HUES64 (cell line): ENCODE data around the gene ARID3A.

ENCODE experiments used
- H3K27ac ChIP-seq: 2 replicates; pipeline ENCODE4 v1.7.0; 2013; ENCODE audit warnings: low read depth, low read length, inconsistent platforms
- H3K27me3 ChIP-seq: 2 replicates; pipeline ENCODE4 v1.6.1; 2013; ENCODE audit warnings: mild to moderate bottlenecking, low read length; ENCODE audit not compliant: insufficient read depth
- H3K36me3 ChIP-seq: 2 replicates; pipeline ENCODE4 v1.6.1; 2013; ENCODE audit warnings: mild to moderate bottlenecking, low read length; ENCODE audit not compliant: insufficient read depth
- H3K4me1 ChIP-seq: 2 replicates; pipeline ENCODE4 v1.6.1; 2013; ENCODE audit warnings: mild to moderate bottlenecking, low read length, moderate library complexity; ENCODE audit not compliant: insufficient read depth
- H3K4me3 ChIP-seq: 2 replicates; pipeline ENCODE4 v1.5.1; 2013; ENCODE audit warnings: mild to moderate bottlenecking, low read length, moderate library complexity
- H3K9ac ChIP-seq: 2 replicates; pipeline ENCODE4 v1.6.1; 2013; ENCODE audit warnings: mild to moderate bottlenecking, low read depth, low read length
- H3K9me3 ChIP-seq: 2 replicates; pipeline ENCODE4 v1.6.1; 2013; ENCODE audit warnings: low read depth, low read length; ENCODE audit not compliant: insufficient read depth
- WGBS: fragments of 150-250, 120-280 bp; methylation state at CpG from one replicate; pipeline ENCODE4 v1.1.7; 2013; ENCODE audit warnings: missing lambda C conversion rate; 5-methylcytosine and 5-hydroxymethylcytosine counted together

ARID3A gene

GRCh38 chr19:934865-935479 lies 9.1 kb downstream of the ARID3A start:
- Histone ChIP-seq H3K9ac (no peak overlapping the region), H3K36me3 (peaks cover 42% of the 10 kb centered on the region), H3K27ac (no peak overlapping the region), H3K4me3 (no peak overlapping the region), H3K9me3 (no peaks in the 10 kb centered on the region), H3K27me3 (no peaks in the 10 kb centered on the region), H3K4me1 (no peaks in the 10 kb centered on the region; the same call in 1 of the 2 replicates)
- WGBS: 94% methylated on average over 31 of the region's 31 CpGs

GRCh38 chr19:936175-936546 lies 10.3 kb downstream of the ARID3A start:
- Histone ChIP-seq H3K36me3 (peaks cover 37% of the 10 kb centered on the region), H3K9me3 (no peaks in the 10 kb centered on the region), H3K9ac (no peak overlapping the region), H3K4me3 (no peak overlapping the region), H3K4me1 (no peaks in the 10 kb centered on the region; the same call in 1 of the 2 replicates), H3K27me3 (no peaks in the 10 kb centered on the region), H3K27ac (no peak overlapping the region)
- 92% methylated on average over 10 of the region's 10 CpGs for WGBS

DNA sequence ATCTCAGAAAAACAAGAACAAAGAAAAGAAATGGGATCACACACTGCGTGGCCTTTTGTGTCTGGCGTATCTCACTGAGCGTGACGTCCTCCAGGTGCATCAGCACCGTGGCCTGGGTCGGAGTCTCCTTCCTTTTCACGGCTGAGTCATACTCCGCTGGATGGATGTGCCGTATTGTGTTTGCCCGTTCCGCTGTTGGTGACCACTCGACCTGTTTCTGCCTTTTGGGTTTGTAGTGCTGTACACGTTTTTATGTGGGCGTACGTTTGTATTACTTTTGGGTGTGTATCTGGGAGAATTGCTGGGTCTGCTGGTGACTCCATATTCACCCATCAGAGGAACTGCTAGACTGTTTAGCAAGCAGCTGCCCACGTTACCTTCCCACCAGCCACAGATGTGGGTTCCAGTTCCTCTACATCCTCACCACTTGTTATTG lies 11.4 kb downstream of the ARID3A start:
- 95% methylated on average over 16 of the region's 16 CpGs for WGBS
- no peaks in the 10 kb centered on the region; the same call in 1 of the 2 replicates for H3K4me1 ChIP-seq
- peaks cover 30% of the 10 kb centered on the region for H3K36me3 ChIP-seq

GRCh38 chr19:938233-938923 lies 12.5 kb downstream of the ARID3A start:
- Histone ChIP-seq H3K4me3 (no peak overlapping the region), H3K9me3 (no peaks in the 10 kb centered on the region), H3K27ac (no peak overlapping the region), H3K4me1 (no peaks in the 10 kb centered on the region), H3K27me3 (no peaks in the 10 kb centered on the region), H3K9ac (no peak overlapping the region), H3K36me3 (peaks cover 32% of the 10 kb centered on the region)
- 90% methylated on average over 23 of the region's 23 CpGs for WGBS

More for the DNA sequence above, 11.4 kb downstream of the ARID3A start:
- Histone ChIP-seq H3K9me3 (no peaks in the 10 kb centered on the region), H3K9ac (no peak overlapping the region), H3K4me3 (no peak overlapping the region), H3K27ac (no peak overlapping the region), H3K27me3 (no peaks in the 10 kb centered on the region)

GRCh38 chr19:939439-939838 lies 13.6 kb downstream of the ARID3A start:
- WGBS: 95% methylated on average over 22 of the region's 22 CpGs
- H3K4me1 ChIP-seq: no peaks in the 10 kb centered on the region
- no peaks in the 10 kb centered on the region for H3K27me3 ChIP-seq
- H3K27ac ChIP-seq: no peak overlapping the region
- peaks cover 36% of the 10 kb centered on the region for H3K36me3 ChIP-seq
- no peaks in the 10 kb centered on the region for H3K9me3 ChIP-seq
- no peak overlapping the region for H3K9ac ChIP-seq
- H3K4me3 ChIP-seq: no peak overlapping the region

DNA sequence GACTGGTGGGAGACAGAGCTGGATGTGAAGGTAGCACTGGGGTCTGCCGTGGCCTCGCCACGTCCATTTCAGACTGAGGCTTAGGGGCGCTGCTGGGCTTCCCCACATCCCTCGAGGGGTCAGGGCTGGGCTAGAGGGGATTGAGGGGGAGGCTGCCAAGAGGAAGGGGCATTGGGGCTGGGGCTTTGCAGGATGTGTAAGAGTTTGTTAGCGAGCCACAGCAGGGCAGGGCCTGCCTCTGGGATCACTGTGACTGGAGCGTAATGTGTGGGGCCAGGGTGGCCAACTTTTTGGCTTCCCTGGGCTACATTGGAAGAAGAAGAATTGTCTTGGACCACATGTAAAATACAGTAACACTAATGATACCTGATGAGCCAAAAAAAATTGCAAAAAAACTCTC lies 14.1 kb downstream of the ARID3A start:
- Histone ChIP-seq H3K9ac (no peak overlapping the region), H3K36me3 (peaks cover 36% of the 10 kb centered on the region), H3K27me3 (no peaks in the 10 kb centered on the region), H3K4me1 (no peaks in the 10 kb centered on the region), H3K27ac (no peak overlapping the region), H3K9me3 (no peaks in the 10 kb centered on the region), H3K4me3 (no peak overlapping the region)
- over 99% methylated on average over 7 of the region's 7 CpGs for WGBS

DNA sequence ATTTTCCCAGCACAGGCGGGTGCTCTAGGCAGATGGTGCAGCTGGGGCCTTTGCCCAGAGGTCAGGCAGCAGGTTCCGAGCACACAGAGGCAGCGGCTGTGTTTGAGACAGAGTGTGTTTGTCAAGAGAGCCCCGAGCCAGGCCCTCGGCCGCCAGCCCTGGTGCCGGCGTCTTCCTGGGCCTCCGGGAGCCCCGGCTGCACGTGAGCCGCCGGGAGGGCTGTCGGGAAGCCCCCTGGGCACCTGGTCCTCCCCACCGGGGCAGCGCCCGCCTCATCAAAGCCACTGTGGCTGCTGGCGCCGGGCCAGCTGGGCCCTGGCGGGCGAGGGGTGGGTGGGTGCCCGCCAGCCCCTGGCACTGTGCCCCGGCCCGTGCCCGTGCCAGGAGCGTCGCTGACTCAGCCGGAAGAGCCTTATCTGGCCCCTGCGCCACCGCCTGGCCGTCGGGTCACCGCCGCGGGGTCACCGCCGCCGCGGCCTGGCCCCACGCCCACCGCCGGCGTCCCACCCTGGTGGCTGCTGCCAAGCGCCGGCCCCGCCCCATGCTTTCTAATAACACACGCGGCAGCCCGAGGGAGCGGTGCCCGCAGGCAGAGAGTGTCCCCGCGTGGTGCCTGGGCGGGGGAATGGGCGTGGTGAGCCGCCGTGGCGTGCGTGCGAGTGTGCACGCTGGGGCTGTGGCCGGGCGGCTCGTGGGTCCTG lies 14.9 kb downstream of the ARID3A start:
- Histone ChIP-seq H3K36me3 (peaks cover 32% of the 10 kb centered on the region), H3K27ac (no peak overlapping the region), H3K4me3 (no peak overlapping the region), H3K9me3 (no peaks in the 10 kb centered on the region), H3K9ac (no peak overlapping the region), H3K27me3 (no peaks in the 10 kb centered on the region), H3K4me1 (no peaks in the 10 kb centered on the region)
- 97% methylated on average over 64 of the region's 64 CpGs for WGBS

DNA sequence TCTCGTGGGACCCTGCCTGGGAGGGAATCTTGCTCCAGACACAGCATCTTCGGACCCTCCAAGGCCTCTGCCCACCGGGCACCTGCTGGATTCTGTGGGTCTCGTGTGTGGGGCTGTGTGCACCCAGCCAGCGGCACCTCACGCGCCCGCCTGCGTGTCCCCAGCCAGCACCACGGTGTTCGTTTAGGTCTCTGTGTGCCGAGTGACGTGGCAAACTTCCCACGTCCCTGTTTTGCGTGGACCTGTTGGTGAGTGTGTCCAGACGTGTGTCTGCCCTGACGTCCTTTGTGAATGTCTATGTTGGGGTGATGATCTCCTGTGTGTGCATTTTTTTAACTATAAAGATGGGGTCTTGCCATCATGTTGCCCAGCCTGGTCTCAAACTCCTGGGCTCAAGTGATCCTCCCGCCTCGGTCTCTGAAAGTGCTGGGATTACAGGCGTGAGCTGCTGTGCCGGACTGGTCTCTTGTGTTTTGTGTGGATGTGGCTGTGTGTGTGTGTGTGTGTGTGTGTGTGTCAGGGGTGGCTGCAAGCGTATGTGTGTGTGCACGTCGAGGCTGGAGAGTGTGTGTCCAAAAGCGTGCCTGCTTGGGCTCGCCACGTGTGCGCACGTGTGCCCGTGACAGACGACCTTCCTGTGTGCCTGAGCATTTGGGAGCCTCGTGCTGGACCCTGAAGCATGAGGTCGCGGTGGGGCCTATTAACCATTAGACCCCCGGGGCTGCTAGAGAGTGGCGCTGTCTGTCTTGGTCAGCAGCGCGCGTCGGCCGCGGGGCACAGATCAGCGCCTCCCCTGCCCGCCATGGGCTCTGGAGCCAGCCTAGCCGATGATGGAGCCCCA lies 15.7 kb downstream of the ARID3A start:
- no peaks in the 10 kb centered on the region for H3K27me3 ChIP-seq
- 93% methylated on average over 45 of the region's 45 CpGs for WGBS
- H3K27ac ChIP-seq: no peak overlapping the region
- peaks cover 32% of the 10 kb centered on the region for H3K36me3 ChIP-seq
- H3K9me3 ChIP-seq: no peaks in the 10 kb centered on the region
- no peaks in the 10 kb centered on the region for H3K4me1 ChIP-seq
- no peak overlapping the region for H3K9ac ChIP-seq
- no peak overlapping the region for H3K4me3 ChIP-seq

DNA sequence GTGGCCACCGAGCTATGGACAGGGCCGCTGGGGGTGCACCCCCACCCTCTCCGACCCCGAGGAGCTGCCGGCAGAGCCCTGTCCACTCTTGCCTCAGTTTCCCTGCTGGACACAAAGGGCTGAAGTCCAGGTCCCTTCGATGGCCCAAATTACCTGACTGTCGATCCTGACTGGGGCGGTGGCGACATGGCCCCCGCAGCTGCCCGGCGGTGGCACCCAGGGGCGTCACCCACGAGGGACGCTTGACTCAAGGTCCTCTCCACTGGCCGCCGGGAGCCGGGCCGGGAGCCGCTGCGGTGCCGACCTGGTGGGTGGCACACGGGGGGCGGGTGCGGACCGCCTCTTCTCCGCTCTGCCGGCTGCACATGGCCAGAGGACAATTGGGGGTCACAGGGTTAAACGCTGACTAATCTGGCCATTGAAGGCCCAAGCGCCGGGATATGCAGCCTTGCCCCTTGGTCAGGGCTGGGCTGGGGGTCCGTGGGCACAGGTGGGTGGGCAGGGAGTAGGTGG lies 16.4 kb downstream of the ARID3A start:
- peaks cover 32% of the 10 kb centered on the region for H3K36me3 ChIP-seq
- H3K4me3 ChIP-seq: no peak overlapping the region

GRCh38 chr19:943551-944170 lies 17.8 kb downstream of the ARID3A start:
- H3K27ac ChIP-seq: no peak overlapping the region
- H3K4me1 ChIP-seq: no peaks in the 10 kb centered on the region
- H3K9ac ChIP-seq: no peak overlapping the region
- H3K36me3 ChIP-seq: peaks cover 34% of the 10 kb centered on the region
- 95% methylated on average over 17 of the region's 17 CpGs for WGBS
- no peak overlapping the region for H3K4me3 ChIP-seq
- H3K27me3 ChIP-seq: no peaks in the 10 kb centered on the region
- no peaks in the 10 kb centered on the region for H3K9me3 ChIP-seq

More for the DNA sequence above, 16.4 kb downstream of the ARID3A start:
- no peak overlapping the region for H3K9ac ChIP-seq
- no peaks in the 10 kb centered on the region for H3K9me3 ChIP-seq
- WGBS: 94% methylated on average over 32 of the region's 32 CpGs
- H3K27ac ChIP-seq: no peak overlapping the region
- H3K4me1 ChIP-seq: no peaks in the 10 kb centered on the region
- H3K27me3 ChIP-seq: no peaks in the 10 kb centered on the region
